ENCODE measurements around the gene TMED1. TPM values are rescaled to one million over a fixed set of nuclear protein-coding genes. Genes with fewer than 3 reads are reported as not detected.
A peak's percentile ranks its signal among the peaks of the same experiment; 100 is the strongest.
"Not testable (repeated sequence)": the region's sequence is repeated elsewhere in the genome, so short reads cannot be mapped to it uniquely, and the experiment has no call there.

Gene TMED1
- total RNA-seq, 1 donor from 2014 or later = 46.0 TPM

DNA sequence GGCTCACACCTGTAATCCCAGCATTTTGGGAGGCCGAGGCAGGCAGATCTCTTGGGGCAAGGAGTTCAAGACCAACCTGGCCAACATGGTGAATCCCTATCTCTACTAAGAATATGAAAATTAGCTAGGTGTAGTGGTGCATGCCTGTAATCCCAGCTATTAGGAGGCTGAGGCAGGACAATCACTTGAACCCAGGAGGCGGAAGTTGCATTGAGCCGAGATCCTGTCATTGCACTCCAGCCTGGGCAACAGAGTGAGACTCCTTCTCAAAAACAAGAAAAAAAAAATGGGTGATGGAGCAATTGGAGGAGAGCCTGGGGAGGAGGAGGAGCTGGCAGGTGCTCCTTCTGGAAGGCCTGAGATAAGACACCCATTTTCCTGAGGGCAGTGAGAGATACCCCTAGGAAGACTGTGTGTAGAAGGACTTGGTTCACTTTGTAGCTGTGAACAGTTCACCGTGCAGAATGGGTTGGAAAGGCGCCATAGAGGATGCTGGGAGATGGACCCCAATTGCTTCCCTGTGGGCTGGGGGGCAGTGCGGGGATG, 26.6 kb upstream of the TMED1 start:
- no peak for DNase-seq

DNA sequence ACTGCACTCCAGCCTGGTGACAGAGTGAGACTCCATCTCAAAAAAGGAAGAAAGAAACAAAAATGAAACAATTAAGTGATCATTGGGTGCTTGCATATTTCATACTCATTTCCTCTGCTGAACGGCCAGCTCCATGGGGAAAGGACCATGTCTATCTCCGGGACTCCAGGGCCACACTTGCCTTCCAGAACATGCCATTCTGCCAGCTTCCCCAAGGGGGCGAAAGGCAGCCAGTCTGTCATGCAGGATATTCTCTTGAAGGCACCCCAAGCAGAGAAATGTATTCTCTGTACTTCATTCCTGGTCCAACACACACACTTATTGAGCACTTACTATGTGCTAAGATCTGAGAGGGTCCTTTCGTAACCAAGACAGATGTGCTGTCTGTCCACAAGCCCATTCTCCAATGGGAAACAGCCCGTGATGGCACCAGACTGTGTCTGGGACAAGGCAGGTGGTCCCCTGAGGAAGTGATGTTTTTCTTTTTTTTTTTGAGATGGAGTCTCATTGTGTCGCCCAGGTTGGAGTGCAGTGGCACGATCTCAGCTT, 25.2 kb upstream of the TMED1 start:
- no peak for DNase-seq

GRCh38 chr19:10858204-10858828, 22.3 kb upstream of the TMED1 start:
- DNase-seq = no peak

- DNase-seq = not testable (repeated sequence)
These were observed 20.9 kb upstream of the TMED1 start for GRCh38 chr19:10856899-10857298.

- no peak for DNase-seq
These were observed 20.0 kb upstream of the TMED1 start for GRCh38 chr19:10855879-10856522.

- DNase-seq = no peak
These were observed 18.5 kb upstream of the TMED1 start for GRCh38 chr19:10854350-10855089.

GRCh38 chr19:10852941-10853340, 16.9 kb upstream of the TMED1 start:
- DNase-seq = no peak

DNA sequence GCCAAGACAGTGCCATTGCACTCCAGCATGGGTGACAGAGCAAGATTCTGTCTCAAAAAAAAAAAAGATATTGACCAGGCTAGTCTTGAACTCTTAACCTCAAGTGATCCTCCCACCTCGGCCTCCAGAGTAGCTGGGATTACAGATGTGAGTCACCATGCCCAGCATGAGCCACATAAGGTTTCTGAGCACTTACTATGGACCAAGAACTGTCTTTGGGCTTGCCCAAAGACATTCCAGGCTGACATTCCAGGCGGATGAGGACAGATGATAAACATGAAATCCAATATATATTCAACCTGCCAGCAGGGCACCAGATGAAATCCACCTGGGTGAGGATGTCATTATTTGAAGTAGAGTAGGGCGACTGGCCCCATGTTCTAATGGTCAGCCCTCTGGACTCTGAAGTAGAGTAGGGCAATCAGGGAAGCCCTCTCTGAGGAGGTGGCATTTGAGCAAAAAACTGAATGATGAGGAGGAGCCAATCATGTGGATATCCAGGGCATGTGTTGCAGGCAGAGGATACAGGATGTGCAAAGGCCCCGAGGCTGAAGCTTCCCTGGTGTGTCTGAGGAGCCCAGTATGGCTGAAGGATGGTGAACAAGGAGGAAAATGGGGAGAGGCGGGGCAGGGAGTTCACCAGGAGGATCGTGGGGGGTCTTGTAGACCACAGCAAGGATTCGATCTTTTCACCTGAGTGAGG, 16.2 kb upstream of the TMED1 start:
- DNase-seq = no peak

DNA sequence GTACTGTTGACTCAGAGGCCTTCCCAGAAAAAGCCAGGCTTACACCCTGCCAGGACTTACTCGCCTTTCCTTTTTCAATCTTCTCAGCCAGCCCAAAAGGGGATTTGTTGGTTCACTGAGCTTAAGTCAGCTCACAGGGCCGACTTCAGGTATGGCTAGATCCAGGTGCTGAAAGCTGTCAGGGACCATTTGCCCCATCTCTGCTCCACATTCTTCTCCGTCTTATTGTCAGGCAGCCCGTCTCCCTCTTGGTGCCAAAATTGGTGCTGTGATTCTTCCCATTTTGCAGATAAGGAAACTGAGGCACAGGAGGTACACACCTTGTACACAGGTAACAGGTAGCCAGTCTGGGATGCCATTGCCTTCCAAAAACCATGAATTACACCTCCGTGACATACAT, 14.6 kb upstream of the TMED1 start:
- no peak for DNase-seq

DNA sequence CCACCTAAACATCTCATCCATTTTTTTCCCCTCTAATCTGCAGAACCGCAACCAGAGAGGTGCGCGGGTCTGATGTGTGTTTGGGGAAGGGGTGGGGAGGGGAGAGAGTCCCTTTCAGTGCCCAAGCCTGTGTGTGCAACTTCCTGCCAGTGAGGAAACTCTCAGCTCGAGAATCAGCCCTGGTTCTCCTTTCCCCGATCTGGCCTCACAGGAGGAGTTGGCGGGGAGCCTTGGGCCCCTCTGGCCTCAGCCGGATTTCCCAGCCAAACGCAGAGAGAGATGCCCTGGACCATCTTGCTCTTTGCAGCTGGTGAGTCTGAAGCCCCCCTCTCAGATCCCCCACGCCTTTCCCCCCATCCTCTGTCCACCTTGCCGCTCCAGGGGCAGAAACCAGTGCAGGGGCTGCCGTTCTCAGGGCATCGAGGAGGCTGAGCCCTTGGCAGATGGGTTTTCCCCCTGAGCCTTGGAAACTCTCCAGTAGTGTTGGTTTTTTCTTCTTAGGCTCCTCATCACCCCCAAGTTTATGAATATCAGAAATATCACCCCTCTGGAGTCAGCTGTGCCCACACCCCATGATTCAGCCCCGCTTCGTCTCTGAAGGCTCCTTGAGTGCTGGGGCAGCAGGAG, 12.3 kb upstream of the TMED1 start, which contains the start of gene C19orf38:
TSS of gene C19orf38 (plus strand) at position 186 of the 627 bp plus-strand sequence. CDS start at position 280, 94 bp downstream.
- peak; percentile 57 for DNase-seq

DNA sequence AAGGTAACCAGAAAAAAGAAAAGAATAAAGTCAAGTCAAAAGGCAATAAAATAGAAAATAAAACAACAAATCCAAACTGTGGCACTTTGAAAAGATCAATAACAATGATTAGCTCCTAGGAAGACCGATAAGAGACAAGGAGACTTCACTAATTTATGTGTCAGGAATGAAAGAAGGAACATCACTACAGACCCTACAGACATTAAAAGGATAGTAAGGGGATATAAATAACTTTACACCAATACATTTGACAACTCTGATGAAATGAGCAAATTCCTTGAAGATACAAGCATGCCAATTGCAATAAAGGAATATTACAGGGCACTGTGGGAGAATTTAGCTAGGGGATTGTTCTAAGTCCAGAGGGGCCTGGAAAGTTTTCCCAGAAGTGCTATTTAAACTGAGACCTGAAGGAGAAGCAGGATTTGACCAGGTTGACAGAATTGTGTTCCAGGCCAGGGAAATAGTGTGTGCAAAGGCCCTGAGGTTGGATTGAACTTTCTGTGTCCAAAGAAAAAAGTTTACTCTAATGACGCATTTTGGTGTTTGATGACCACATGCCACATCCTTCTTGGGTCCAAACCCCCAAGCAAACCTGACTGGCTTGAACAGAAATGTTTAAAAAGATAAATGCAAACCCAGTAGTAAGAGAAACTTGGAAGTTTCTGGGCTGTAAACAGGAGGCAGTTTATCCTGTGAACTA, 10.6 kb upstream of the TMED1 start:
- DNase-seq = no peak

- DNase-seq = no peak
These were observed 6.8 kb upstream of the TMED1 start for GRCh38 chr19:10842788-10843187.

DNA sequence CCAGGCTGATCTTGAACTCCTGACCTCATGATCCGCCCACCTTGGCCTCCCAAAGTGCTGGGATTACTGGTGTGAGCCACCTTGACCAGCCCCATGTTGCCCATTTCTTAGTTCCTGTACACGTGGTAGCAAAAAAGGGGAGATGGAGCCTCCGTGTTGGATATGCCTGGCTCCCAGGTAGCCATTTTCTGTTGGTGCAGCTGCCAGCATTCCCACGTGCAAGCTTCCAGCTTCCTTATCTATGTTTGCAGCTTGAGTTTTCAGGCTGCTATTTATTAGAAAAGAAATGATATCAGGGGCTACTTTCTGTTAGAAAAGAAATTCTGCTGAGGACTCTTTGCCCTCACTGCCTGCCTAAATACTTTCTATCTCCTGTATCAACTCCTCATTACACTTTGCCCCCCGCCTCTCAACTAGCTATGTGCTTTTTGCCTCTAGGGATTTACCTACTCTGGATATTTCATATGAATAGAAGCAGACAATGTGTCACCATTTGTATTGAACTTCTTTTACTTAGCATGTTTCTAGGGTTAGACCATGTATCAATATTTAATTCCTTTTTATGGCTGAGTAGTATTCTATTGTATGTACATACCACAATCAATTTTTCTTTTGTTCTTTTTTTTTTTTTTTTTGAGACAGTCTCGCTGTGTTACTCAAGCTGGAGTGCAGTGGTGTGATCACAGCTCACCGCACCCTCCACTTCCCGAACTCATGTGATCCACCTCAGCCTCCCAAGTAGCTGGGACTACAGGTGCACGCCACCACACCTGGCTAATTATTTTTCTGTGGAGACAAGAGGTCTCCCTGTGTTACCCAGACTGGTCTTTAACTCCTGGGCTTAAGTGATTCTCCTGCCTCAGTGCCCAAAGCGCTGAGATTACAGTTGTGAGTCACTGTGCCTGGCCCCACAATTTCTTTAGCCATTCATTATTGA, 3.4 kb upstream of the TMED1 start:
- no peak for DNase-seq

- DNase-seq = no peak
These were observed 2.4 kb upstream of the TMED1 start for GRCh38 chr19:10838377-10838776.

DNA sequence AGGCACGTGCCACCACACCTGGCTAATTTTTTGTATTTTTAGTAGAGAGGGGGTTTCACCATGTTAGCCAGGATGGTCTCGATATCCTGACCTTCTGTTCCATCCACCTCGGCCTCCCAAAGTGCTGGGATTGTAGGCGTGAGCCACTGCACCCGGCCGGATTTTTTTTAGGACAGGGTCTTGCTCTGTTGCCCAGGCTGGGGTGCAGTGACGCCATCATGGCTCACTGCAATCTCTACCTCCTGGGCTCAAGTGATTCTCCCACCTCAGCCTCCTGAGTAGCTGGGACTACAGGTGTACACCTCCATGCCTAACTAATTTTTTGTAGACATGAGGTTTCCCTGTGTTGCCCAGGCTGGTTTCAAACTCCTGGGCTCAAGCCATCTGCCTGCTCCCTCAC, 1.6 kb upstream of the TMED1 start:
- not testable (repeated sequence) for DNase-seq

GRCh38 chr19:10836479-10837330, 693 bp upstream of the TMED1 start:
- DNase-seq = no peak

GRCh38 chr19:10835089-10835753, 791 bp downstream of the TMED1 start:
- DNase-seq = no peak

- DNase-seq = no peak
These were observed 3.1 kb downstream of the TMED1 start for GRCh38 chr19:10832939-10833296.
